Measurements from ENCODE around the gene CCNI. TPM values are rescaled to one million over a fixed set of nuclear protein-coding genes. Genes with fewer than 3 reads are reported as not detected.

Gene CCNI
- total RNA-seq, 2 donors from 2014 or later, result 159 to 260 TPM

DNA sequence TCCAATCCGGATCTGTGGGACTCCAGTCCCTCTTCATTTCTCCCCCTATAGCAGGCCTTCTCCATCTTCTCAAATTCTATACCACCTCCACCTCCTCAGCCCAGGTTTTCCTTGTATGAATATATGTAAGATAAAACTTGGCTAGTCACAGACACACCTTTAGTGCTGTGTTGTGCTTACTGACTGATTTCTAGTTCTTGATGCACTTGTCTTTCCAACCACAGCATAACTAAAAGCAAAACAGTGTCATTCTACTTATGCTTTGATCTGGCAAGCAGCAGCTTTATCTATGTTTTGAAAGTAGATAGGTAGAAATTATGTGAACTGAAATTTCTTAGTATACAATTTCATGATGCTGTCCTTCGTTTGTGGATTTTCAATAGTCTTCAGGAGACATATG, 47.5 kb downstream of the CCNI start:
- Histone ChIP-seq H3K36me3 (peaks cover 3% of the 10 kb centered on the region), H3K27ac (no peak overlapping the region), H3K4me1 (no peaks in the 10 kb centered on the region), H3K9ac (ENCODE audit: low read depth in 2 of 2, low read length in 2 of 2) (no peak overlapping the region), H3K9me3 (no peaks in the 10 kb centered on the region), H3K27me3 (no peaks in the 10 kb centered on the region), H3K4me3 (no peak overlapping the region)
- DNase-seq, result no peak
- intact Hi-C loops (cut with DNase I), result no loop called here
- TF ChIP-seq, protein P1, sequence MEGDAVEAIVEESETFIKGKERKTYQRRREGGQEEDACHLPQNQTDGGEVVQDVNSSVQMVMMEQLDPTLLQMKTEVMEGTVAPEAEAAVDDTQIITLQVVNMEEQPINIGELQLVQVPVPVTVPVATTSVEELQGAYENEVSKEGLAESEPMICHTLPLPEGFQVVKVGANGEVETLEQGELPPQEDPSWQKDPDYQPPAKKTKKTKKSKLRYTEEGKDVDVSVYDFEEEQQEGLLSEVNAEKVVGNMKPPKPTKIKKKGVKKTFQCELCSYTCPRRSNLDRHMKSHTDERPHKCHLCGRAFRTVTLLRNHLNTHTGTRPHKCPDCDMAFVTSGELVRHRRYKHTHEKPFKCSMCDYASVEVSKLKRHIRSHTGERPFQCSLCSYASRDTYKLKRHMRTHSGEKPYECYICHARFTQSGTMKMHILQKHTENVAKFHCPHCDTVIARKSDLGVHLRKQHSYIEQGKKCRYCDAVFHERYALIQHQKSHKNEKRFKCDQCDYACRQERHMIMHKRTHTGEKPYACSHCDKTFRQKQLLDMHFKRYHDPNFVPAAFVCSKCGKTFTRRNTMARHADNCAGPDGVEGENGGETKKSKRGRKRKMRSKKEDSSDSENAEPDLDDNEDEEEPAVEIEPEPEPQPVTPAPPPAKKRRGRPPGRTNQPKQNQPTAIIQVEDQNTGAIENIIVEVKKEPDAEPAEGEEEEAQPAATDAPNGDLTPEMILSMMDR (IDR thresholded peaks at IDR 0.05), result no peak

DNA sequence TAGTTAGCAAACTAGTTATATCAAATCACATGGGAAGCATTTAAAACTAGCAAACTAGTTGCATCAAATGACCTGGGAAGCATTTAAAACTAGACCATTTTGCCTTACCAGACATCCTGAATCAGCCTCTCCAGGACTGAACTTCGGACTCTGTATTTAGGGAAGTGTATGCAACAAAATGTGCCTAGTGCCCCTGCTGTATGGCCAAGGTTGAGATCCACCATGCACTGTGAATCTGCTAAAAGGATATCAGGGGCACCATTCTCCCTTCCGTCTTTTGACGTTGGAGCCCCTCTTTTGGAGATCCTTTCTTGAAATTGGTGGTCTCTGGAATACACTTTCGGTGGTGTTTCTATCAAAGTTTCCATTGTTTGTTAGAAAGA, 49.5 kb downstream of the CCNI start:
- intact Hi-C loops (cut with DNase I), result no loop called here
- Histone ChIP-seq H3K36me3 (peaks cover 3% of the 10 kb centered on the region), H3K27ac (no peak overlapping the region), H3K4me3 (no peak overlapping the region), H3K9ac (ENCODE audit: low read depth in 2 of 2, low read length in 2 of 2) (no peak overlapping the region), H3K27me3 (no peaks in the 10 kb centered on the region), H3K9me3 (no peaks in the 10 kb centered on the region), H3K4me1 (no peaks in the 10 kb centered on the region)
- TF ChIP-seq, protein P1 (IDR thresholded peaks at IDR 0.05), result no peak
- DNase-seq, result no peak

DNA sequence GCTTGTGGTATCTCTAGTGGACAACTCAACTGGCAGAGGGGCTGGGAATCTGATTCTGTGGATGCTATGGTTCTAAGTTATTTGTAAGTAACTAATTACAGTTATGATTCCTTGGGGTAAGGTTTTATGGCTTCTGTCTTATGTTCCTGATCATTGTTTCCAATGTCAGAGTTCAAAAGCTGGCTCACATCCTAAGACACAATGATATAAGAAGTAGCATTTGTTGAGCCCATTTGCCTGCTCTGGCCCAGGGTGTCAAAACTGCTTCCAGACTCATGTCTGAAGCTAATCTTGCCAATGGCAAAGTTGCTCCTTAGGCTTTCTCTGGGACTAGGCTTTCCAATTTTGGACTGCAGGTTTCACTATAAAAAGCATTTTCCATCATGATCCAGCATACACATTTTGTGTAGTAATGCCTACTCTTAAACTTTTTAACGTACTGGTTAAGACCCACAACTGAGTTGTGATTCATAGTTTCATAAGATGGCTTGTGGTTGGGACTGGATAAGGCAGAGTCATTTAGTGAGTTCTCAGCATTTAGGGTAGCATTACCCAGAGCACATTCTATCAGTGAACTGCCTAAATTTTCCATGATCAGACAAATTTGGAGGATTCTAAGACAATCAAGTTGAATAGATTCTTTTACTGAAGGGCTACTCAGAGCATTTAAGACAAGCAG, 50.0 kb downstream of the CCNI start:
- TF ChIP-seq, protein P1 (IDR thresholded peaks at IDR 0.05), result no peak
- no peaks in the 10 kb centered on the region for H3K9me3 ChIP-seq
- no peaks in the 10 kb centered on the region for H3K27me3 ChIP-seq
- intact Hi-C loops (cut with DNase I), result no loop called here
- H3K27ac ChIP-seq, result no peak overlapping the region
- no peak for DNase-seq
- H3K9ac ChIP-seq (ENCODE audit: low read depth in 2 of 2, low read length in 2 of 2), result no peak overlapping the region
- no peak overlapping the region for H3K4me3 ChIP-seq
- no peaks in the 10 kb centered on the region for H3K36me3 ChIP-seq
- H3K4me1 ChIP-seq, result no peaks in the 10 kb centered on the region

DNA sequence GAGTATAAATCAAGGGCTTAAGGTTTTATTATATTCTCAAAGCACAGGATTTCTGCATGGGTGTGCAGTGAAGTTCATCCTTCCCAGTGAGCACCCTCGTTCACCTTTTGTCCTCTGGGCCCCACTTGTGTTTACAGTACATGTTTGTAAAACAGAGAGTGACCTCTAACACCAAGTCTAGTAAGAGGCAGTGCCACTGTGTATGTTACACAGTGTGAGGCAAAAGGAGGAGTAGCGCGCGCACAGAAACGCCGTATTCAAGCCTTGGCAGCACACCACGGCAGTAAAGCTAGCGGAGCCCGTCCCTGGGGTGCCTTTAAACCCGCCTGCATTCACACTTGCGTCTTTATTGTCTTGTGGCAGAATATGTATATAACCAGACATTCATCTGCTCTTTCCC, 51.9 kb downstream of the CCNI start:
- Histone ChIP-seq H3K27ac (no peak overlapping the region), H3K27me3 (no peaks in the 10 kb centered on the region), H3K36me3 (no peaks in the 10 kb centered on the region), H3K4me1 (no peaks in the 10 kb centered on the region), H3K4me3 (no peak overlapping the region), H3K9ac (ENCODE audit: low read depth in 2 of 2, low read length in 2 of 2) (no peak overlapping the region), H3K9me3 (no peaks in the 10 kb centered on the region)
- intact Hi-C loops (cut with DNase I), result no loop called here
- TF ChIP-seq, protein P1 (IDR thresholded peaks at IDR 0.05), result no peak
- no peak for DNase-seq

DNA sequence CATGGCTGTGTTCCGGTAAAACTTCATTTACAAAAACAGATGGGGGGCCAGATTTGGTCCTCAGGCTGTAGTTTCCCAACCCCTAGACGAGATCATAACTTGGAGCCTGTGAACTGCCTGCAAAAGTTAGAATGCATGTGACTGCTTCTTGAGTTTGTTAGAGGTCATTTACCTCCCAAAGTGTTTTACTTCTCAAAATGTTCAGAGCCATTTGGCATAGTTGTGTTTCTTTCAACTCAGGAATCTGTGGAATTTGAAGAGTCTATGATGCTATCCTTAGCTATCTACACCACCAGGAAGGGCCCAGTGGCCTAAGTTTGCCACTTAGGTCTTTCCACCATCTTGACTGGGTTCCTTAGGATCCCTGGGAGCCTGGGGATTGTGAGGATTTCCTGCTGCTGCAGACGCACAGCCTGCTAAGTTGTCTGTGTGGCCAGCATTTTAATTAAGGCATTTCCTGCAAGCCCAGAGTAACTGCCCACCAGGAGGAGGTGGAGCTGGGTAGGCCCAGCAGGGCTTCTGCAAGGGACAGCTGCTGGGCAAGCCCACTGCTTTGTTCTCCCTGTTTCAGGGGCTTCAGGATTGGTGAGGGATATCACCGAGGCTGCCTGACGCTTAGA, 53.1 kb downstream of the CCNI start:
- H3K9ac ChIP-seq (ENCODE audit: low read depth in 2 of 2, low read length in 2 of 2), result no peak overlapping the region
- intact Hi-C loops (cut with DNase I), result no loop called here
- H3K27me3 ChIP-seq, result no peaks in the 10 kb centered on the region
- H3K27ac ChIP-seq, result no peak overlapping the region
- H3K4me1 ChIP-seq, result no peaks in the 10 kb centered on the region
- TF ChIP-seq, protein P1 (IDR thresholded peaks at IDR 0.05), result no peak
- DNase-seq, result no peak
- no peaks in the 10 kb centered on the region for H3K9me3 ChIP-seq
- no peak overlapping the region for H3K4me3 ChIP-seq
- H3K36me3 ChIP-seq, result no peaks in the 10 kb centered on the region
